K562 (cell line): ENCODE results near the gene MPIG6B. TPM values are rescaled to one million over a fixed set of nuclear protein-coding genes. Genes with fewer than 3 reads are reported as not detected.
A peak's percentile ranks its signal among the peaks of the same experiment; 100 is the strongest.

ENCODE experiments used
- PREB ChIP-seq: sonication (generic); formaldehyde crosslinking; IDR thresholded peaks from 2 replicates; pipeline ENCODE4 v1.8.1; 2023; ENCODE audit warnings: mild to moderate bottlenecking, missing genetic modification reagents
- ZNF318 ChIP-seq, 2 experiments: fragments of 450-650 bp; IDR thresholded peaks; 2 replicates each; pipeline ENCODE4 v1.6.1; 2016; ENCODE audit warnings: mild to moderate bottlenecking in 2 of 2, borderline replicate concordance in 1 of 2, low read depth in 1 of 2, moderate library complexity in 1 of 2
- polyA plus RNA-seq, 8 experiments: library from polyadenylated mRNA; depleted of rRNA in 4 of 8; stranded (reverse) in 5 of 8; unstranded in 3 of 8; fragments of >200 nt; fragmentation: Nextera tagmentation in 2 of 8; fragmentation: Illumina TruSeq in 1 of 8; extraction: Ambion mirVana in 2 of 8; extraction: Trizol in 1 of 8; gene quantifications; 2 replicates each; pipeline versions ENCODE4 v1.2.1 to v1.2.3, GENCODE V29; 2011 to 2014; ENCODE audit warnings: inconsistent platforms in 1 of 8, missing spikeins in 1 of 8
- total RNA-seq, 7 experiments: library from RNA; depleted of rRNA in 6 of 7; stranded (reverse); fragments of >200 nt in 6 of 7; fragmentation: Illumina TruSeq in 2 of 7; extraction: Trizol in 2 of 7; gene quantifications; 2 replicates each; pipeline versions ENCODE4 v1.2.1 to v1.2.3, GENCODE V29; 2011 to 2021; ENCODE audit warnings: low replicate concordance in 1 of 7

MPIG6B gene
- total and polyA plus RNA-seq, 9 of the 15 experiments (the other 6 are each of a cell fraction or from before 2014, with no cell fraction given) = 0.11 to 1.2 (median 0.28) TPM; not detected in 1

- TF ChIP-seq PREB (CRISPR knock-in tag) (no peak), ZNF318 (IDR thresholded peaks at IDR 0.05; ENCODE audit: borderline replicate concordance in 1 of 2, low read depth in 1 of 2) (peak in 1 of 2 experiments; percentile 16; a peak in 1 of 4 replicates)
Observed at GRCh38 chr6:31697555-31697954, 25.6 kb upstream of the MPIG6B start (continued).
